GM18508 (cell line): ENCODE measurements around the gene SLC25A25.

Experiments used
- ATAC-seq: cut with Tn5 transposase; IDR thresholded peaks from one replicate; pipeline ENCODE4 v1.9.1; 2021; ENCODE audit warnings: moderate number of reproducible peaks; ENCODE audit not compliant: insufficient read depth, unreplicated experiment

SLC25A25 gene

GRCh38 chr9:128094166-128094949, 26.3 kb downstream of the SLC25A25 start:
- no peak for ATAC-seq

- no peak for ATAC-seq
These were observed 27.0 kb downstream of the SLC25A25 start for GRCh38 chr9:128094950-128095544.

- ATAC-seq = no peak
These were observed 28.8 kb downstream of the SLC25A25 start for GRCh38 chr9:128096616-128097536.

- ATAC-seq = no peak
These were observed 29.7 kb downstream of the SLC25A25 start for GRCh38 chr9:128097543-128098296.

GRCh38 chr9:128098297-128099230, 30.5 kb downstream of the SLC25A25 start:
- no peak for ATAC-seq

- ATAC-seq = no peak
These were observed 31.3 kb downstream of the SLC25A25 start for GRCh38 chr9:128099231-128099931.

GRCh38 chr9:128099932-128100491, 32.0 kb downstream of the SLC25A25 start:
- no peak for ATAC-seq

- ATAC-seq = no peak
These were observed 32.5 kb downstream of the SLC25A25 start for GRCh38 chr9:128100581-128100980.

- no peak for ATAC-seq
These were observed 33.2 kb downstream of the SLC25A25 start for GRCh38 chr9:128101231-128101661.

GRCh38 chr9:128101690-128102089, 33.7 kb downstream of the SLC25A25 start:
- ATAC-seq = no peak

- ATAC-seq = no peak
These were observed 34.2 kb downstream of the SLC25A25 start for GRCh38 chr9:128102196-128102595.

GRCh38 chr9:128102861-128103588, 35.0 kb downstream of the SLC25A25 start:
- no peak for ATAC-seq

GRCh38 chr9:128103589-128103962, 35.5 kb downstream of the SLC25A25 start:
- no peak for ATAC-seq

- no peak for ATAC-seq
These were observed 36.2 kb downstream of the SLC25A25 start for GRCh38 chr9:128104171-128104618.

GRCh38 chr9:128105538-128106175, 37.6 kb downstream of the SLC25A25 start:
- no peak for ATAC-seq

- no peak for ATAC-seq
These were observed 38.3 kb downstream of the SLC25A25 start for GRCh38 chr9:128106181-128106939.
